B cell (primary cell): ENCODE measurements around the gene UPB1.

ENCODE experiments used
- CTCF ChIP-seq: fragments of 200-600 bp; IDR thresholded peaks from one replicate; pipeline ENCODE4 v1.8.0; 2022; ENCODE audit warnings: antibody characterized with exemption, mild to moderate bottlenecking
- EZH2 ChIP-seq: IDR thresholded peaks from 2 replicates; pipeline ENCODE4 v1.6.1; 2012; ENCODE audit warnings: borderline replicate concordance, low read depth, mild to moderate bottlenecking, moderate library complexity, low read length; ENCODE audit not compliant: insufficient read depth, poor library complexity, severe bottlenecking

DNA sequence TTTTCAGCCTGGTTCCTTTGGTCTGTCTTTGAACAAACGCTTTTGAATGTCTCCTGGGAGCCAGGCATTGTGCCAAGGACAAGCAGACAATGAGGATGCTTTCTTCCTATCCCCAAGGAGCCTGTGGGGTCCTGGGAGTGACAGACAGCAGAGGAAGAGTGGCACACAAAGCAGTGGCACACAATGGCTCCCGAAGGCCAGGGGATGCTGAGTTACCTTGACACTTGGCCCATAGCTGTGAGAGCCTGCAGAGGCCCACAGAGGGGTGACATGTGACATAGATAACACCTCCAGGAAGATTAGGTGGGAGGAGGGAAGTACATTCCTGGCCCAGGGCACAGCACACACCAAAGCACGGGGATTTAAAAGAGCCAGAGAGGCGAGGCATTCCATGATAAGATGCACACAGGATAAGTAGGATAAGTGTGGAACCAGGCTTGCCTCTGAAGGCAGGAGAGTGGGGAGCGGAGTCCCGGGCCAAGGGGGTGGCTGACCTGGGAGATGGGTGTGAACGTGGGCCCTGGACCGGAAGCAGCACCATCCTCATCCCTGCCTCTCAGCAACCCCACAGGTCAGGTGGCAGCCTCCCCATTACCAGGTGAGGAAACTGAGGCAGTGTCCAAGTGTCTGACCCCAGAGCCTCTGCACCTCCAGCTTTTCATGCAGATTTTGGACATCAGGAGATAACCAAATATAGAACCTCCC lies 6.3 kb downstream of the UPB1 start:
- TF ChIP-seq CTCF (no peak), EZH2 (no peak)
